Endothelial cell of umbilical vein (primary cell): ENCODE results near the gene PANX2. TPM values are rescaled to one million over a fixed set of nuclear protein-coding genes. Genes with fewer than 3 reads are reported as not detected.

Source experiments
- BruUV-seq: library from RNA; stranded (reverse); fragments of 400-500 nt; replicated peaks from 2 replicates; lab custom pipeline; 2021; lab: Mats Ljungman, UMichigan
- CTCF ChIA-PET: fragments of 300-600, 350-600 bp; sonication (Branson Sonifier 250); formaldehyde crosslinking; loops from one replicate; lab custom pipeline; 2021; ENCODE audit warnings: antibody characterized with exemption, inconsistent platforms; lab: Charles Lee
- POLR2A ChIA-PET: fragments of 300-600, 350-600 bp; sonication (Branson Sonifier 250); formaldehyde crosslinking; loops from one replicate; lab custom pipeline; 2021; ENCODE audit warnings: antibody characterized with exemption, inconsistent platforms; lab: Charles Lee
- DNase-seq: peaks from one replicate; pipeline ENCODE4 v3.0.0-alpha.2; 2011; ENCODE audit warnings: low read depth, low spot score
- FAIRE-seq: peaks from 2 replicates; lab custom pipeline; 2011; peaks lifted over from hg19 to GRCh38; lab: Jason Lieb, UNC
- H2AFZ ChIP-seq: 2 replicates; pipeline ENCODE4 v1.6.0; 2012; ENCODE audit warnings: low read depth, low read length, control low read depth, inconsistent platforms
- H3K27ac ChIP-seq: 2 replicates; pipeline ENCODE4 v1.5.1; 2011; ENCODE audit warnings: low read depth, mild to moderate bottlenecking, control low read depth, low read length, moderate library complexity; ENCODE audit not compliant: insufficient read depth
- H3K27me3 ChIP-seq, 2 experiments: 2 replicates each; pipeline versions ENCODE4 v1.6.0 to v1.6.1; 2011; ENCODE audit warnings: low read length in 2 of 2, mixed read lengths in 1 of 2; ENCODE audit not compliant: control insufficient read depth in 2 of 2, insufficient read depth in 2 of 2
- H3K36me3 ChIP-seq, 2 experiments: 2 replicates in 1 of 2; 3 replicates in 1 of 2; pipeline ENCODE4 v1.5.1; 2011; ENCODE audit warnings: low read length in 2 of 2, mild to moderate bottlenecking in 1 of 2, moderate library complexity in 1 of 2; ENCODE audit not compliant: control insufficient read depth in 2 of 2, insufficient read depth in 2 of 2; ENCODE audit errors: extremely low read depth in 1 of 2
- H3K4me1 ChIP-seq: 3 replicates; pipeline ENCODE4 v1.5.1; 2011; ENCODE audit warnings: mild to moderate bottlenecking, low read length; ENCODE audit not compliant: control insufficient read depth, insufficient read depth; ENCODE audit errors: extremely low read depth
- H3K4me2 ChIP-seq: 2 replicates; pipeline ENCODE4 v1.6.1; 2011; ENCODE audit warnings: low read length, control low read depth, mixed read lengths; ENCODE audit not compliant: insufficient read depth
- H3K4me3 ChIP-seq, 3 experiments: fragments of 200-600 bp in 1 of 3; sonication (generic), shearing (Covaris generic) in 1 of 3; replicated peaks in 1 of 3; 2 replicates each; pipeline ENCODE4 v1.5.1; 2011 to 2016; ENCODE audit warnings: control low read depth in 3 of 3, low read length in 3 of 3, mild to moderate bottlenecking in 2 of 3, inconsistent platforms in 1 of 3, low read depth in 1 of 3, moderate library complexity in 1 of 3; ENCODE audit not compliant: insufficient read depth in 1 of 3
- H3K79me2 ChIP-seq: 2 replicates; pipeline ENCODE4 v1.6.0; 2012; ENCODE audit warnings: low read length, inconsistent platforms; ENCODE audit not compliant: control insufficient read depth, insufficient read depth
- H3K9ac ChIP-seq: replicated peaks from 2 replicates; pipeline ENCODE3; 2011; ENCODE audit warnings: low read length, control low read depth; ENCODE audit not compliant: insufficient read depth; ENCODE audit errors: extremely low read depth
- H3K9me1 ChIP-seq: replicated peaks from 3 replicates; pipeline ENCODE4 v1.6.0; 2011; ENCODE audit warnings: mild to moderate bottlenecking, low read length; ENCODE audit not compliant: control insufficient read depth, insufficient read depth; ENCODE audit errors: extremely low read depth
- H3K9me3 ChIP-seq: replicated peaks from 2 replicates; pipeline ENCODE4 v1.5.1; 2012; ENCODE audit warnings: low read length, inconsistent platforms; ENCODE audit not compliant: control insufficient read depth, insufficient read depth
- H4K20me1 ChIP-seq: replicated peaks from 2 replicates; pipeline ENCODE3; 2011; ENCODE audit warnings: mild to moderate bottlenecking, low read length; ENCODE audit not compliant: control insufficient read depth, insufficient read depth; ENCODE audit errors: extremely low read depth
- FOS ChIP-seq: IDR thresholded peaks from 2 replicates; pipeline ENCODE4 v1.6.1; 2011; ENCODE audit warnings: mild to moderate bottlenecking, low read length, moderate library complexity, borderline replicate concordance; ENCODE audit not compliant: insufficient read depth
- GATA2 ChIP-seq: IDR thresholded peaks from 2 replicates; pipeline ENCODE4 v1.7.0; 2011; ENCODE audit warnings: low read depth, mild to moderate bottlenecking, moderate library complexity, mixed read lengths, low read length; ENCODE audit not compliant: insufficient read length, insufficient read depth
- POLR2A ChIP-seq: IDR thresholded peaks from 2 replicates; pipeline ENCODE4 v1.6.1; 2012; ENCODE audit warnings: low read depth, mild to moderate bottlenecking, control low read depth, low read length
- POLR2AphosphoS5 ChIP-seq: IDR thresholded peaks from 2 replicates; pipeline ENCODE4 v1.6.1; 2012; ENCODE audit warnings: low read depth, mild to moderate bottlenecking, control low read depth, low read length, moderate library complexity; ENCODE audit not compliant: insufficient read depth
- dilution Hi-C: fragments of 300-500 bp; cut with MboI; formaldehyde crosslinking; loops from one replicate; pipeline ENCODE4 v1.15.0; 2019; ENCODE audit warnings: low sequenced_read_pairs; ENCODE audit not compliant: extremely low pct_ligation_motif_present
- intact Hi-C: fragments of 100-400 bp; cut with micrococcal nuclease; formaldehyde crosslinking; loops from one replicate; pipeline ENCODE4 v1.10.0; 2022
- polyA plus RNA-seq, 4 experiments: library from polyadenylated mRNA; depleted of rRNA in 3 of 4; stranded (reverse) in 3 of 4; unstranded in 1 of 4; fragments of >200 nt; gene quantifications; 2 replicates each; pipeline versions ENCODE4 v1.2.1 to v1.2.3, GENCODE V29; 2011 to 2012; ENCODE audit warnings: missing spikeins in 1 of 4
- total RNA-seq: library from RNA; stranded (reverse); gene quantifications from 2 replicates; pipeline ENCODE4 v1.2.3, GENCODE V29; 2021
- TF ChIP-seq, protein P1 (sequence below), 2 donors: IDR thresholded peaks; 1 replicate in 1 of 2; 2 replicates in 1 of 2; pipeline ENCODE4 v1.5.1; 2011; ENCODE audit warnings: low read length in 2 of 2, mild to moderate bottlenecking in 2 of 2, moderate library complexity in 2 of 2, control low read depth in 1 of 2, inconsistent platforms in 1 of 2, low read depth in 1 of 2; ENCODE audit not compliant: insufficient read depth in 1 of 2; ENCODE audit errors: extremely low read depth in 1 of 2
- TF ChIP-seq, protein P2 (sequence below): IDR thresholded peaks from 2 replicates; pipeline ENCODE4 v1.6.1; 2011; ENCODE audit not compliant: insufficient read depth, insufficient read length

Gene PANX2
- total and polyA plus RNA-seq, 2 donors (not counting 3 experiments of a cell fraction or from before 2014, with no cell fraction given): 2.5 to 5.1 TPM

DNA sequence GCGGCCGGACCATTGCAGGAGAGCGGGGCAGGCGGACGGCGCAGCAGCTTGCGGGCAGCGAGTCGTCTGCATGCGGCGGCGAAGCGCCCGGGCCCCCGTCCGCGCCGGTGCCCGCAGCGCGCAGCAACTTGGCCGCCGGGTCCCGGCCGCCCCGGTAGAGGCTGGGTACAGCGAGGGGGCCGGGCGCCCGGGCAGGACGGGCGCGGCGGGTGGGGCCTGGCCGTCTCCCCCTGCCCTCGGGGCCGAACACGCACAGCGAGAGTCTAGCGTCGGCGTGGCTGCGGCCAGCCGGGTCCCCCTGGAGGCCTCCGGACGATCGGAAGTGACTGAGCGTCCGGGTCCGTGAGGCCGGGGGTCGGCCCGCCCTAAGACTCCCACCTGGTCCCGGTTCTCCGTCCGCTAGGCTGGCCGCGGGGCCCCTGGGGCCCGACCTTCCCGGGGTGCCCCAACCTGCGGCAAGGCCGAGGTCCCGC lies 14.4 kb downstream of the PANX2 start:
- peaks cover 37% of the 10 kb centered on the region for H3K79me2 ChIP-seq
- peak overlapping the region; percentile 45 for H3K9ac ChIP-seq

More for the DNA sequence above, 14.4 kb downstream of the PANX2 start:
- Histone ChIP-seq H3K36me3 (no peaks in the 10 kb centered on the region), H3K27ac (peak overlapping the region; percentile 10), H3K4me1 (peaks cover 25% of the 10 kb centered on the region), H3K9me3 (no peaks in the 10 kb centered on the region), H3K9me1 (no peaks in the 10 kb centered on the region), H3K27me3 (no peaks in the 10 kb centered on the region), H4K20me1 (no peaks in the 10 kb centered on the region), H3K4me3 (peak overlapping the region in 2 of 3 experiments; percentile 16 to 40), H3K4me2 (peak overlapping the region; percentile 50), H2AFZ (peak overlapping the region; percentile 92)
- TF ChIP-seq GATA2 (no peak), POLR2AphosphoS5 (no peak), FOS (no peak), POLR2A (peak; percentile 25)
- TF ChIP-seq, protein P1, sequence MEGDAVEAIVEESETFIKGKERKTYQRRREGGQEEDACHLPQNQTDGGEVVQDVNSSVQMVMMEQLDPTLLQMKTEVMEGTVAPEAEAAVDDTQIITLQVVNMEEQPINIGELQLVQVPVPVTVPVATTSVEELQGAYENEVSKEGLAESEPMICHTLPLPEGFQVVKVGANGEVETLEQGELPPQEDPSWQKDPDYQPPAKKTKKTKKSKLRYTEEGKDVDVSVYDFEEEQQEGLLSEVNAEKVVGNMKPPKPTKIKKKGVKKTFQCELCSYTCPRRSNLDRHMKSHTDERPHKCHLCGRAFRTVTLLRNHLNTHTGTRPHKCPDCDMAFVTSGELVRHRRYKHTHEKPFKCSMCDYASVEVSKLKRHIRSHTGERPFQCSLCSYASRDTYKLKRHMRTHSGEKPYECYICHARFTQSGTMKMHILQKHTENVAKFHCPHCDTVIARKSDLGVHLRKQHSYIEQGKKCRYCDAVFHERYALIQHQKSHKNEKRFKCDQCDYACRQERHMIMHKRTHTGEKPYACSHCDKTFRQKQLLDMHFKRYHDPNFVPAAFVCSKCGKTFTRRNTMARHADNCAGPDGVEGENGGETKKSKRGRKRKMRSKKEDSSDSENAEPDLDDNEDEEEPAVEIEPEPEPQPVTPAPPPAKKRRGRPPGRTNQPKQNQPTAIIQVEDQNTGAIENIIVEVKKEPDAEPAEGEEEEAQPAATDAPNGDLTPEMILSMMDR (IDR thresholded peaks at IDR 0.05; ENCODE audit: extremely low read depth in 1 of 2, insufficient read depth in 1 of 2, low read depth in 1 of 2, low read length in 2 of 2): peak in 1 of 2 donors; percentile 2
- TF ChIP-seq, protein P2, sequence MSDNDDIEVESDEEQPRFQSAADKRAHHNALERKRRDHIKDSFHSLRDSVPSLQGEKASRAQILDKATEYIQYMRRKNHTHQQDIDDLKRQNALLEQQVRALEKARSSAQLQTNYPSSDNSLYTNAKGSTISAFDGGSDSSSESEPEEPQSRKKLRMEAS: no peak
- BruUV-seq: no TSS peak
- POLR2A ChIA-PET: no interaction called here
- no peak for DNase-seq
- CTCF ChIA-PET: interaction anchor here (1.2 kb wide), 1 partner anchor 36 kb away, joined by 6 read pairs; no protein-coding TSS in a partner anchor
- dilution Hi-C loops (no loop called here), intact Hi-C loops (no loop called here)
- FAIRE-seq: no peak
